Vagina (tissue), 2 donors: ENCODE results near the gene MGAT5. TPM values are rescaled to one million over a fixed set of nuclear protein-coding genes. Genes with fewer than 3 reads are reported as not detected.

Experiments
- DNase-seq, 2 donors: peaks; one replicate each; pipeline ENCODE4 v3.0.0-alpha.2; 2017; ENCODE audit errors: extremely low spot score in 2 of 2
- H3K27ac ChIP-seq: fragments of 200-600 bp; sonication (generic); one replicate; pipeline ENCODE4 v1.5.1; 2019
- H3K27me3 ChIP-seq: fragments of 200-600 bp; sonication (generic); one replicate; pipeline ENCODE4 v1.5.1; 2019
- H3K36me3 ChIP-seq, 2 donors: fragments of 200-600 bp; sonication (generic); one replicate each; pipeline ENCODE4 v1.5.1; 2017 to 2019
- H3K4me1 ChIP-seq: fragments of 200-600 bp; sonication (generic); one replicate; pipeline ENCODE4 v1.5.1; 2019
- H3K4me3 ChIP-seq, 2 donors: fragments of 200-600 bp; sonication (generic); 1 replicate in 1 of 2; 2 replicates in 1 of 2; pipeline ENCODE4 v1.5.1; 2016 to 2019
- H3K9me3 ChIP-seq: fragments of 200-600 bp; sonication (generic); one replicate; pipeline ENCODE4 v1.5.1; 2019
- POLR2A ChIP-seq, 2 donors: fragments of 450-650 bp; IDR thresholded peaks; one replicate each; pipeline ENCODE4 v1.6.1; 2017; ENCODE audit warnings: antibody characterized with exemption in 2 of 2, mild to moderate bottlenecking in 2 of 2, moderate library complexity in 2 of 2
- POLR2AphosphoS5 ChIP-seq, 2 donors: sonication (generic); formaldehyde crosslinking; IDR thresholded peaks; one replicate each; pipeline ENCODE4 v1.9.0; 2017; ENCODE audit warnings: antibody characterized with exemption in 2 of 2, mild to moderate bottlenecking in 2 of 2, low read depth in 1 of 2; ENCODE audit not compliant: insufficient read depth in 1 of 2
- intact Hi-C: fragments of 100-400 bp; cut with DNase I; formaldehyde crosslinking; loops from one replicate; pipeline ENCODE4 v1.15.1; 2023
- total RNA-seq: library from RNA; depleted of rRNA; stranded (reverse); fragments of >200 nt; gene quantifications from one replicate; pipeline ENCODE4 v1.2.3, GENCODE V29; 2016
- TF ChIP-seq, protein P1 (sequence below), 3 experiments: fragments of 450-650 bp in 2 of 3; fragments of 200-600 bp in 1 of 3; sonication (generic) in 1 of 3; IDR thresholded peaks; one replicate each; pipeline ENCODE4 v1.5.1; 2017 to 2019; ENCODE audit warnings: antibody characterized with exemption in 3 of 3, mild to moderate bottlenecking in 2 of 3, moderate library complexity in 2 of 3

MGAT5 gene
- total RNA-seq, 1 donor from 2014 or later = 16.7 TPM

DNA sequence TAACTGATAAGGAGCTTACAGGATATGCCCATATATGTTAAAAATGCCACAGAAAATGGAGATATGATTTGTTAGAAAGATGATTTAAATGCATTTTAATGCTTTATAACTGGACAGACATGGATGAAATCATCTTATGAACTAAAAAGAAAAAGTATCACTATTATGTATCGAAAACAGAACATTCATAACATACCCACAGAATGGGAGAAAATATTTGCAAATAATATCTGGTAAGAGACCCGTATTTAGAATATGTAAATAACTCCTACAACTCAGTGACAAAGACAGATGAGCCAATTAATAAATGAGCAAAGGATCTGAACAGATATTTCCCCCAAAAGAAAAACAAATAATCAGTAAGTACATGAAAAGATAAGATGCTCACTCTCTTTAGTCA is 24.3 kb upstream of the MGAT5 start:
- Histone ChIP-seq H3K27ac (no peak overlapping the region), H3K4me1 (peaks cover 9% of the 10 kb centered on the region), H3K4me3 (no peak overlapping the region), H3K9me3 (no peaks in the 10 kb centered on the region), H3K27me3 (no peaks in the 10 kb centered on the region), H3K36me3 (no peaks in the 10 kb centered on the region)
- TF ChIP-seq, protein P1, sequence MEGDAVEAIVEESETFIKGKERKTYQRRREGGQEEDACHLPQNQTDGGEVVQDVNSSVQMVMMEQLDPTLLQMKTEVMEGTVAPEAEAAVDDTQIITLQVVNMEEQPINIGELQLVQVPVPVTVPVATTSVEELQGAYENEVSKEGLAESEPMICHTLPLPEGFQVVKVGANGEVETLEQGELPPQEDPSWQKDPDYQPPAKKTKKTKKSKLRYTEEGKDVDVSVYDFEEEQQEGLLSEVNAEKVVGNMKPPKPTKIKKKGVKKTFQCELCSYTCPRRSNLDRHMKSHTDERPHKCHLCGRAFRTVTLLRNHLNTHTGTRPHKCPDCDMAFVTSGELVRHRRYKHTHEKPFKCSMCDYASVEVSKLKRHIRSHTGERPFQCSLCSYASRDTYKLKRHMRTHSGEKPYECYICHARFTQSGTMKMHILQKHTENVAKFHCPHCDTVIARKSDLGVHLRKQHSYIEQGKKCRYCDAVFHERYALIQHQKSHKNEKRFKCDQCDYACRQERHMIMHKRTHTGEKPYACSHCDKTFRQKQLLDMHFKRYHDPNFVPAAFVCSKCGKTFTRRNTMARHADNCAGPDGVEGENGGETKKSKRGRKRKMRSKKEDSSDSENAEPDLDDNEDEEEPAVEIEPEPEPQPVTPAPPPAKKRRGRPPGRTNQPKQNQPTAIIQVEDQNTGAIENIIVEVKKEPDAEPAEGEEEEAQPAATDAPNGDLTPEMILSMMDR (IDR thresholded peaks at IDR 0.05) = no peak
- no peak for TF ChIP-seq POLR2A (IDR thresholded peaks at IDR 0.05)
- no peak for TF ChIP-seq POLR2AphosphoS5 (IDR thresholded peaks at IDR 0.05; ENCODE audit: insufficient read depth in 1 of 2, low read depth in 1 of 2)
- DNase-seq = no peak
- intact Hi-C loops = no loop called here

DNA sequence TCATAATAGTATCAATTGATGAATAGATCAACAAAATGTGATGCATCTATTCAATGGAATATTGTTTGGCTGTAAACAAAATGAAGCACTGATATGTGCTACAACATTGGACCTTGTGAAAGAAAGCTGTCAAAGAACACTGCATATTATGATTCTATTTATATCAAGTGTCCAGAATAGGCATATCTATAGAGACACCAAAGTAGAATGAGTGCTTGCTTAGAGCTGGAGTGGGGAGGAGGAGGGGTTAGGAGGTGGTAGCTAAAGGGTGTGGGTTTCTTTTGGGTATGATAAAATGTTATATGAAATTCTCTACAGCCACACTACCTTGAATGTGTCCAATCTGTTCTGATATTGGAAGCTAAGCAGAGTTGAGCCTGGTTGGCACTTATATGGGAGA is 23.0 kb upstream of the MGAT5 start:
- no peak for DNase-seq
- Histone ChIP-seq H3K9me3 (no peaks in the 10 kb centered on the region), H3K4me3 (no peak overlapping the region), H3K4me1 (peaks cover 15% of the 10 kb centered on the region), H3K27me3 (no peaks in the 10 kb centered on the region), H3K36me3 (no peaks in the 10 kb centered on the region), H3K27ac (no peak overlapping the region)
- TF ChIP-seq POLR2AphosphoS5 (IDR thresholded peaks at IDR 0.05; ENCODE audit: insufficient read depth in 1 of 2, low read depth in 1 of 2) = no peak
- TF ChIP-seq, protein P1 (IDR thresholded peaks at IDR 0.05) = no peak
- TF ChIP-seq POLR2A (IDR thresholded peaks at IDR 0.05) = no peak
- intact Hi-C loops = no loop called here

DNA sequence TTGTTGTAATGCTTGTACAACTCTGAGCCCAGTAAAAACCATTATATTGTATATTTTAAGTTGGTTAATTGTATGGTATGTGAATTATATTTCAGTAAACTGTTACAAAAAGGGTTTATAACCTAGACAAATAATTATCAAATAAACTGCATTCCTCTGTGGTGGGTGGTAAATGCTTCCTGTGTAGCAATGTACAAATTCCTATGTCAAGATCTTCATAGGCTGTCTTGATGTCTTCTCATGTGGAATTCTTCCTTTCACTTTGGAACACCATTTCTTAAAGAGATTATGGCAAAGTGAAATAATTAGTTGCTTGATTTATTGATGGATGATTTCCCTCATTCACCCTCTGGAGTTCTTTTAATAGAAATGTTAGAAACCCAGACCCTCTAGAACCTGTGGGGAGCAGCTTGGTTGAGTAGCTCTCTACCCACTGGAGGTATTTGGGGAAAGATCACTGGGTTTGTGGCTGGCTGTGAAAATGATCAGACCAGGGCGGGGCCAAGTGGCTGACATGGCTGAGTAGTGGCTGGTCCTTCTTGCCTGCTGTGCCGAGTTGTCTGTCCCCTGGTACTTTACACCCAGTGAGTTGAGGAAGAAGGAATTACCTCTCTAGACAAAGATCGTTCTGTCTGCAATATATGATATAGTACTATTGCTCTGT is 22.4 kb upstream of the MGAT5 start:
- intact Hi-C loops = no loop called here
- DNase-seq = no peak

DNA sequence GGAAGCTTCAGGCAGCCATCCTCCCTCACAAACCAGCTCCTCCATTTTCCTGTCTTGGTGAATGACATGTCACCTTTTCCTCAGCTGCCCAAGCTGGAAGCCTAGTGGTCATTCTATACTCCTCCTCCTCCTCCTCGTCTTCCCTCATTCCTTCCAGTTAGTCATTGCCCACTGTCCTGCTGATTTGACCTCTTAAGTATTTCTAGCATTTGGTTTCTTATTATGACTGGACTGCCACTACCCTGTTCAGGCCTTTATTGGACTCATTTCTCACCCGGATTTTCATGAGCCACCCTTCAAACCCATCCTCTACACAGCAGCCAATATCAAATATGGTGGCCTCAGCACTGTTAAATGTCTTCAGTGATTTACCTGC is 21.9 kb upstream of the MGAT5 start:
- intact Hi-C loops = no loop called here
- H3K27ac ChIP-seq = no peak overlapping the region
- TF ChIP-seq POLR2A (IDR thresholded peaks at IDR 0.05) (no peak), POLR2AphosphoS5 (IDR thresholded peaks at IDR 0.05; ENCODE audit: insufficient read depth in 1 of 2, low read depth in 1 of 2) (no peak)
- TF ChIP-seq, protein P1 (IDR thresholded peaks at IDR 0.05) = no peak
- no peaks in the 10 kb centered on the region for H3K27me3 ChIP-seq
- H3K4me1 ChIP-seq = peaks cover 15% of the 10 kb centered on the region
- H3K4me3 ChIP-seq = no peak overlapping the region
- DNase-seq = no peak
- H3K9me3 ChIP-seq = no peaks in the 10 kb centered on the region
- no peaks in the 10 kb centered on the region for H3K36me3 ChIP-seq

More for the DNA sequence above, 22.4 kb upstream of the MGAT5 start:
- peaks cover 15% of the 10 kb centered on the region for H3K4me1 ChIP-seq
- no peaks in the 10 kb centered on the region for H3K9me3 ChIP-seq
- no peak overlapping the region for H3K4me3 ChIP-seq
- TF ChIP-seq, protein P1 (IDR thresholded peaks at IDR 0.05) = no peak
- no peak for TF ChIP-seq POLR2AphosphoS5 (IDR thresholded peaks at IDR 0.05; ENCODE audit: insufficient read depth in 1 of 2, low read depth in 1 of 2)
- no peak for TF ChIP-seq POLR2A (IDR thresholded peaks at IDR 0.05)
- H3K27me3 ChIP-seq = no peaks in the 10 kb centered on the region
- no peaks in the 10 kb centered on the region for H3K36me3 ChIP-seq
- no peak overlapping the region for H3K27ac ChIP-seq

DNA sequence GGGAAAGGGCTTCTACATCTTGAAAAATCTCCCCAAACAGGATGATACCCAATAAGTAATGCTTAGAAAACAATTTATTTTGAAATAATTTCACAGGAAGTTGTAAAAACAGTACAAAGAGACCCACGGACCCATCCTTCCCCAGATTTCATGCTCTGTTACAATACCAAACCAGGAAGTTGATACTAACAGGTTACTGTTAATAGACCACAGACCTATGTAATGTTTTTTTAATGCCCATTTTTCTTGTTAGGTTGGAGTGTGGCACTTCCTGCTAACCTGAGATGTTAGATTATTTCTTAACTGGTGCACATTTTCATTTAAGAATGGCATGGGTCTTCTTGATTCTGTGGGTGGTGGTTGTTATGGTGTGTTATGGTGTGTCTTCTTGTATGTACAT is 21.4 kb upstream of the MGAT5 start:
- Histone ChIP-seq H3K36me3 (no peaks in the 10 kb centered on the region), H3K4me1 (peaks cover 15% of the 10 kb centered on the region), H3K4me3 (no peak overlapping the region), H3K27ac (no peak overlapping the region), H3K27me3 (no peaks in the 10 kb centered on the region), H3K9me3 (no peaks in the 10 kb centered on the region)
- TF ChIP-seq POLR2A (IDR thresholded peaks at IDR 0.05) = no peak
- intact Hi-C loops = no loop called here
- no peak for DNase-seq
